IPS DF 4.7 (cell line): Measurements from ENCODE around the gene HACD2.
"Not testable (repeated sequence)": the region's sequence is repeated elsewhere in the genome, so short reads cannot be mapped to it uniquely, and the experiment has no call there.

ENCODE experiments used
- DNase-seq: peaks from one replicate; pipeline ENCODE4 v3.0.0-alpha.2; 2013; ENCODE audit warnings: low spot score; ENCODE audit errors: extremely low read depth

The HACD2 gene

GRCh38 chr3:123611674-123612073 lies 26.8 kb upstream of the HACD2 start:
- DNase-seq, result not testable (repeated sequence)

DNA sequence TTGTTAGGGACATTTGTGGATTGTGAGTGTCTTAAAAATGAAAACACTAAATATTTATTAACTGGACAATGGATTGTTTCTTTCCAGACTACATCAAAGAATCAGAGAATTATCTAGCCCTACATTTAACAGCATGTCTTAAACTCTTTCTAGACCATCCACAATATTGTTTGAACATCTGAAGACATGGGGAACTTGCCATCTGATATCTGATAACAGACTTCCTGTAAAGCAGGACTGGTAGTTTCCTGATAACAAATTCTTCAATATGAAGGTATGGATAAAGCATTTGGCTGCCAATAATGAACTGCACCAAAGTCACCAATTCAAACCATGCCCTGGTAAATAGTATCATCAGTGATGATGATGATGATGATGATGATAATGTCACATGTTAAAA lies 26.2 kb upstream of the HACD2 start:
- DNase-seq, result no peak

DNA sequence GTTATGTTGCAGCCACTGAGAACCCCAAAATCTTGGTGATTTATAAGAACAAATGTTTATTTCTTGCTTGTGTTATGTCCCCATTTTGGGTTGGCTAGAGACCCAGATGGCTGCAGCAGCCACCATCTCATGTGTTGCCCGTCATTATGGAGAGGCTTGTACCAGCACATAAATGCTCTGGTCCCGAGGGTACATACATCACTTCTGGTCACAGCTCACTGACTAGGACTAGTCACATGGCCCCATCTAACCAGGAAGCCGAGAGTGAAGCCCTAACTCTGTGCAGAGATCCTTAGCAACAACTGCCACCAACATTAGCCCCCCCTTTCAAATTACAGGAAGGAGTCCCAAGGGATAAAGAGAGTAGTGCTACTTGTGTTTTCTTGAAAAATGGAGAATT lies 25.5 kb upstream of the HACD2 start:
- no peak for DNase-seq

GRCh38 chr3:123609063-123609462 lies 24.2 kb upstream of the HACD2 start:
- DNase-seq, result no peak

DNA sequence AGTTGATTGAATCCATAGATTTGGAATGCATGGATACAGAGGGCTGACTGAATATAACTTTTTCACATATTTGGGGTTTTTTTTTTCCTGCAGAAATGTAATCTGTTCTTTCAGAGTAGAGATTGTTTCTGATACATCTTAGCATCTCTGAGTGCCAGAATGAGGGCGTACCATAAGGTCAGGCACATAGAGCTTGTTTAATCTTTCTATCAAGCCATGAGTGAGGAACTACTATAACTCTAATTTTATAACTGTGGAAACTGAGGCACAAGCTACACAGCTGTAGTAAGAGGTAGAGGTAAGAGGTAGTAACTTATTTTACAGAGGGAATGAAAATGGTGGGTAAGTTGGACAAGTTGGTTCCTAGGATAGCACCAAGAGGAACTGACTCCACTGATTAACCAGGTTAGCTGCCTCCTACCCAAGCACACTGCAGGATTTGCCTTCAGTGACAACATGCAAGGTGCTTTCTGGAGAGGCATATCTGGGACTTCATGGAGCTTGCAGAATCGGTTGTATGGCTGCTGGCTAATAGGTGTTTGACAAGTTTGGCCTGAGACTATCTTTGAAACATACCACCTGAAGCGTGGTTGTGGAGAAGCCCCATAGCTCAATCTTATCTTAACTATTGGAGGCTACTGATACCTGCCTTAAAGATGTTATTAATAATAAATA lies 23.5 kb upstream of the HACD2 start:
- no peak for DNase-seq

DNA sequence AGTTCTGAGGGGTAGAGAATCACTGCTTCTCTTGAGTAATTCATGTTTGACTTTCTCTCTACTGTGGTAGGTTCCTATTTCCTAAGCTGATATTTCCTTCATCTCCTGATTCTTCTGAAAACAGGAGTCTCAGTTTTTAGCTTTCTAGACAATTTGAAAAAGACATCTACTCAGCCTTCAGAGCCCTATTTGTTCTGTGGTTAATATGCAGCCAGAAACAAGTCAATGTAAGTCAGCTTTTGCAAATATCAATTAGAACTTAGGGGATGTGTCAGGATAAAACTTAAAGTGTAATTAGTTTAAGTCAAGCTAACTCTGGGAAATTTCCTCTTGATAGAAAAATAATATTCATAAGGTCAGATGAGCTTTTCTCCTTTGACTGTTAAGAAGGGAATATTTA lies 21.7 kb upstream of the HACD2 start:
- DNase-seq, result no peak

DNA sequence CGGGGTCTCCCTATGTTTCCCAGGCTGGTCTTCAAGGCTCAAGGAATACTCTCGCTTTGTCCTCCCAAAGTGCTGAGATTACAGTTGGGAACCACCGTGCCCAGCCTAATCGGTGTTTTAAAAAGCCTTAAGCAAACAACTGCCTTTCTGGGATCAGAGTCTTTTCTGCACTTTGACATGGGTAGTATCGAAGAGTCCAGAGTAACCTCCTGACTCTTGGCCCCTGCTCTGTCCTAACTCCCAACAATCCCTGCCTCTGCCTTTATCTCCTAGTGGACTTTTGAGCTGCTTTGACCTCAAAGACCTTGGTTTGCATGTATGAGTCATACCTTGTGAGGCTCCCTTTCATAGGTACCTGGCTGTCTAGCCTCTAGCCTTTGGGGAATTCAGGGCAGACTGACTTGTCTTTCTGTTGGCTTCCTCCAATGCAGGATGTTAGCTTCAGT lies 21.0 kb upstream of the HACD2 start:
- DNase-seq, result no peak

- DNase-seq, result not testable (repeated sequence)
These were observed 18.3 kb upstream of the HACD2 start for GRCh38 chr3:123603153-123603552.

DNA sequence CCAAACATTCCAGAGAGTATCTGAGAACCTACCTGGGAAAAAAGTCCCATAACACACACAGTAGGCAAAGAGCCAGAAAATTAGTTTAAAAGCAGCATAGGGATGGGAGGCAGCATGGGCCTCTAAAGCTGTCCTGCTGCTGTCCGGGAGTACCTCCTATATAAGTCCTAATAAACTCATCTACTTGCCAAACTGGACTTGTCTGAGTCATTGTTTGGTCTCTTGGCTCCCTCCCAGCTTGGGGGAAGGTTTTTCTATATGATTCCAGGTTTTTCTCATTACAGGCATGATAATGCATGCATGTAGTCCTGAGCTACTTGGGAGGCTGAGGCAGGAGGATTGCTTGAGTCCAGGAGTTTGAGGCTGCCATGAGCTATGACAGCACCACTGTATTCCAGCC lies 17.5 kb upstream of the HACD2 start:
- DNase-seq, result no peak

- DNase-seq, result not testable (repeated sequence)
These were observed 16.0 kb upstream of the HACD2 start for GRCh38 chr3:123600863-123601262.

GRCh38 chr3:123597561-123597960 lies 12.7 kb upstream of the HACD2 start:
- no peak for DNase-seq

DNA sequence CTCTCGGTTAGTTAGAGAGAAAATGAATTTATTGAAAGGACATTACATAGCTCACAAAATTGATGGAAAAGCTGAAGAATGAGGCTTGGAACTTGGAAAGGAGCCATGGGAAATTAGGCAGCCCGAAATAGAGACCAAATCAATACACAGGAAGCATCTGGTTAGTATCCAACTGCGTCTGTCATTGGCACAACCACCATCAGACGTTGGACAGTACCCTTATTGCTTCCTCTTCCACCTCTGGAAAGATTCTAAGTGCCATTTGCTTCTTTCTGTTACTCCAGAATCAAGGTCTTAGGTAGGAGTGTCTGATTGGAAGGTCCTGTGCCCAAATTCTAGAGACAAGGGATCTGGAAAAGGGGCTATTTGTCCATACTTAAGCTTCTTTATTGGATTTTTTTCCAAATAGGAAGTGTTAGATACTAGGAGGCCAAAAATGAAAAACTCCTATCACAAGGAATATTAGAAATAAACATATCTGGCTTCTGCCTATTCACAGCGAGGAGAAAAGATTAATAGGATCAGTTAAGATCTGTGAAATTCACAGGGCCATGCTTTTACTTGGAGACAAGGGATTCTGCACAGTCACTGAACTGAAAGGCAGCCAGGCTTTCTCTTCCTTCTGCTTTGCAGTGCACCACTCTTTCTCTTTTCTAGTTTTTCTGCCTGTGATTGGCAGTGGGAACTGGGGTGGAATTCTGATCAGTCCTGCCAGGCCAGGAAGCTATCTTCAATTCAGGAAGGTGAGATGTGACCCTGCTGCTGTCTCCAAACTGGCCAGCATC lies 10.7 kb upstream of the HACD2 start:
- no peak for DNase-seq

DNA sequence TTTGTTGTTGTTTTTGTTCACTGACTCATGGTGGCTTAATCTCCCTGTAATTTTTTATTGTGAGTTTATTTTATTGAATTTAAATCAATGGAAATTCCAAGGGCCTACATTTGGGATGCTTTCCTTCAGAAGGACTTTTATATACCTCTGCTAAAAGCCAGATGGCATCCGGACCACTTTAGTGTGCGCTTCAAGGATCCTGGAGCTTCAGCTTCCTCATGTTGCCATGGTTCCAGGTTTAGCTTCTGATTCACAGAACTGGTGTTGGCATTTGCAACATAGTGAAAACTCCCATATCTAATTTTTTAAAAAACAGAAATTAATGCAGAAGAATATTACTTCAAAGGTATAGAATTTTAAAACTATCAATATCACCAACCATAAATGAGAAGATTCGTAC lies 8.5 kb upstream of the HACD2 start:
- DNase-seq, result no peak

DNA sequence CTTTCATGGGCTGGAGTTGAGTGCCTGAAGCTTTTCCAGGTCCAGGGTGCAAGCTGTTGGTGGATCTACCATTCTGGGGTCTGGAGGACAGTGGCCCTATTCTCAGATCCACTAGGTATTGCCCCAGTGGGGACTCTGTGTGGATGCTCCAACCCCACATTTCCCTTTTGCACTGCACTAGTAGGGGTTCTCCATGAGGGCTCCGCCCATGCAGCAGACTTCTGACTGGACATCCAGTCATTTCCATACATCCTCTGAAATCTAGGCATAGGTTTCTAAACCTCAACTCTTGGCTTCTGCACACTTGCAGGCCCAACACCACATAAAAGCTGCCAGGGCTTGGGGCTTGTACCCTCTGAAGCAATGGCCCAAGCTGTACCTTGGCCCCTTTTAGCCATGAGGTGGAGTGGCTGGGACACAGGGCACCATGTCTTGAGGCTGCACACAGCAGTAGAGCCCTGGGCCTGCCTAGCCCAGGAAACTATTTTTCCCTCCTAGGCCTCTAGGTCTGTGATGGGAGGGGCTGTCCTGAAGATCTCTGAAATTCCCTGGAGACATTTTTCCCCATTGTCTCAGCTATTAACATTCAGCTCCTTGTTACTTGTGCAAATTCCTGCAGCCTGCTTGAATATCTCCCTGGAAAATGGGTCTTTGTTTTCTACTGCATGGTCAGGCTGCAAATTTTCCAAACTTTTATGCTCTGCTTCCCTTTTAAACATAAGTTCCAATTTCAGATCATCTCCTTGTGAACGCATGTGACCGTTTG lies 6.0 kb upstream of the HACD2 start:
- no peak for DNase-seq

DNA sequence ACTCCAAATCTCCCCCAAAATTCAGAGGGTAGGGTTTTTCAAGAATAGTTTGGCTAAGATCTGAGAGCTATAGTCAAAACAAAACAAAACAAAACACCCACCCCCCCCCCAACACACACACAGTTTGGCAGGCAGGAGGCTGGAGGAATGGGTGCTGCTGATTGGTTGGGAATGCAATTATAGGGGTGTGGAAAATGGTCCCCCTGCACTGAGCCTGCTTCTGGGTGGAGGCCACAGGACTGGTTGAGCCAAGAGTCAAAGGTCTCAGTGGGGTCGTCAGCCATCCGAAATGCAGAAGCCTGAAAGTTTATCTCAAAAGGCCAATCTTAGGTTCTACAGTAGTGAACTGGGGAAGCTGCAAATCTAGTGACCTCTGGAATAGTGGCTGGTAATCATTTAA lies 2.5 kb upstream of the HACD2 start:
- no peak for DNase-seq

GRCh38 chr3:123586968-123587367 lies 2.1 kb upstream of the HACD2 start:
- no peak for DNase-seq

DNA sequence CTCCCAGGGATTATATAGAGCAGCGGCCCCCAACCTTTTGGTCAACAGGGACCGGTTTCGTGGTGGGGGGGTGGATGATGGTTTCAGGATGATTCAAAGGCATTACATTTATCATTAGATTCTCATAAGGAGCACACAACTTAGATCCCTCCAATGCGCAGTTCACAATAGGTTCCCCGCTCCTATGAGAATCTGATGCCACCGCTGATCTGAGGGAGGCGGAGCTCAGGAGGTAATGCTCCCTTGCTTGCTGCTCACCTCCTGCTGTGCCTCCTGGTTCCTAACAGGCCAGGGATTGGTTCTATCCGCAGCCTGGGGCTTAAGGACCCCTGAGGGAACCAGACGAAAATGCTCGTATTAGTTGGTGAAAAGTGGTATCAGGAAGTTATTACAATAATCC lies 1.3 kb upstream of the HACD2 start:
- DNase-seq, result no peak

DNA sequence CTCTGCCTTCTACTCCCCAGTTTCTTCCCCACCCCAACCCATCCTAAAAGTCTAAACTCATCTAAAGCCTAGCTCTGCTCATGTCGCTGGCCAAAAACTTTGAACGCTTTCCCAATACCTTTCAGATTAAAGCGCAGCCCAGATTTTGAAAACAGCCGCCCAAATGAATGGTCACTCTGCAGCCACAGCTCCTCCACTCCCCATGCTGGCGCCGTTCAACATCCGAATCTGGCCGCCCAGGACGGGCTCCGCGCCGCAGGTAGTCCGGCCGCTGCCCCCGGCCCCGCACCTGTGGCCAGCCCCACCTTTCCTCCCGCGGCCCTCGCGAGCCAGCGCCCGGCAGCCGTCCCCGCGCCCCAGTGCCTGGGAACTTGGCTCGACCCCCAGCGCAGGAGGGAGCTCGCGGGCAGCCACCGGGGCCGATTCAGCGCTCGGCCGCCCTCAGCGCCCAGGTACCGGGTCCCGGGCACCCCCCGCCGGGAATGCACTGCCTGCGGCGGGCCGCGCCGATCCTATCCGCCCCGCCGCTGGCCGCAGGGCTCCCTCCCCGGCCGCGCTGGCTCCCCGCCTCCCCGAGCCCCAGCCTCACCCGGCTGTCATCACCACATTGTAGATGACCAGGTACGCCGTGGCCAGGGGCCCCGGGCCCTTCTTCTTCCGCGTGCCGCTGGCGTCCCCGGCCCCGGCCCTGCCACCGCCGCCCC lies 417 bp downstream of the HACD2 start:
- no peak for DNase-seq

GRCh38 chr3:123583561-123583960 lies 1.3 kb downstream of the HACD2 start:
- no peak for DNase-seq

GRCh38 chr3:123582315-123582714 lies 2.5 kb downstream of the HACD2 start:
- no peak for DNase-seq

GRCh38 chr3:123576122-123576521 lies 8.7 kb downstream of the HACD2 start:
- no peak for DNase-seq

DNA sequence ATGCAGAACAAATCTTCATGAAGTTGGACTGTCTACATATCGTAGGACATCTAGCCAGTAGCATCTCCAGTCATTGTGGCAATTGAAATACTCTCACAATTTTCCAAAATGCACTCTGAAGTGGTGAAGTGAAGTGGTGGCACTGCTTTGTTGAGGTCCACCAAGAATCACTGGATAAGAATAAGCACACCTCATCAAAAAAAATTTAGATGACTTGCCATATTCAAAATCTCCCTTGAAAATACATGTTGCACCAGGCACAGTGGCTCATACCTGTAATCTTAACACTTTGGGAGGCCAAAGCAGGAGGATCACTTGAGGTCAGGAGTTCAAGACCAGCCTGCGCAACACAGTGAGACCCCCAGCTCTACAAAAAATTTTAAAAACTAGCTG lies 12.9 kb downstream of the HACD2 start:
- no peak for DNase-seq
